ENCODE data around the gene TOM1L1.

DNA sequence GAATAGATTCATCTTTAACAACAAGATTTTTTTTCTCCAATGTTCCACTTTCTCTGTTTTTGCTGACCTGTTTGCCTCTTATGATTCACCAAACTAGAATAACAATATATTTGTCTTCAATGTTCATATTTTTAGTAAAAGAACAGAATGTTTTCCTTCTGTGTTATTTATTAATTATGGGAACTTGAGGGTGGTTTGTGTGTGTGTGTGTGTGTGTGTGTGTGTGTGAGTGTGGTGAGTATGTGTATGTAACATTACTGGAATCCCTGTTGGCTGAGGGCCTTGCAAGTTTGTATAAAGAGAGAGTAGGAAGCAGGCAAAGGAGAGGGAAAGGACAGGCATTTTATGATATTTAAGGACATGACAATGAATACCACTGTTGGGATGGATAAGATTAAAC lies 81.7 kb downstream of the TOM1L1 start:
- TF ChIP-seq YY1 (IDR thresholded peaks at IDR 0.05; ENCODE audit: low read depth) = no peak
- TF ChIP-seq RAD21 (IDR thresholded peaks at IDR 0.05; ENCODE audit: low read depth) = no peak
- TF ChIP-seq CEBPB (IDR thresholded peaks at IDR 0.05) = no peak
- TF ChIP-seq MAX (IDR thresholded peaks at IDR 0.05) = no peak
- TF ChIP-seq TEAD4 (IDR thresholded peaks at IDR 0.05) = no peak
- TF ChIP-seq, protein P1, sequence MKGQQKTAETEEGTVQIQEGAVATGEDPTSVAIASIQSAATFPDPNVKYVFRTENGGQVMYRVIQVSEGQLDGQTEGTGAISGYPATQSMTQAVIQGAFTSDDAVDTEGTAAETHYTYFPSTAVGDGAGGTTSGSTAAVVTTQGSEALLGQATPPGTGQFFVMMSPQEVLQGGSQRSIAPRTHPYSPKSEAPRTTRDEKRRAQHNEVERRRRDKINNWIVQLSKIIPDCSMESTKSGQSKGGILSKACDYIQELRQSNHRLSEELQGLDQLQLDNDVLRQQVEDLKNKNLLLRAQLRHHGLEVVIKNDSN (IDR thresholded peaks at IDR 0.05) = no peak
- no peak for TF ChIP-seq NFIC (IDR thresholded peaks at IDR 0.05)
- TF ChIP-seq EP300 (IDR thresholded peaks at IDR 0.05; ENCODE audit: borderline replicate concordance) = no peak
- TF ChIP-seq EGR1 (IDR thresholded peaks at IDR 0.05) = no peak
- no peak for TF ChIP-seq FOXM1 (IDR thresholded peaks at IDR 0.05; ENCODE audit: borderline replicate concordance, low read depth)
- TF ChIP-seq TAF1 (IDR thresholded peaks at IDR 0.05; ENCODE audit: low read depth) = no peak
- no peak for TF ChIP-seq ZBTB7A (IDR thresholded peaks at IDR 0.05; ENCODE audit: low read depth)
- TF ChIP-seq, protein P2, sequence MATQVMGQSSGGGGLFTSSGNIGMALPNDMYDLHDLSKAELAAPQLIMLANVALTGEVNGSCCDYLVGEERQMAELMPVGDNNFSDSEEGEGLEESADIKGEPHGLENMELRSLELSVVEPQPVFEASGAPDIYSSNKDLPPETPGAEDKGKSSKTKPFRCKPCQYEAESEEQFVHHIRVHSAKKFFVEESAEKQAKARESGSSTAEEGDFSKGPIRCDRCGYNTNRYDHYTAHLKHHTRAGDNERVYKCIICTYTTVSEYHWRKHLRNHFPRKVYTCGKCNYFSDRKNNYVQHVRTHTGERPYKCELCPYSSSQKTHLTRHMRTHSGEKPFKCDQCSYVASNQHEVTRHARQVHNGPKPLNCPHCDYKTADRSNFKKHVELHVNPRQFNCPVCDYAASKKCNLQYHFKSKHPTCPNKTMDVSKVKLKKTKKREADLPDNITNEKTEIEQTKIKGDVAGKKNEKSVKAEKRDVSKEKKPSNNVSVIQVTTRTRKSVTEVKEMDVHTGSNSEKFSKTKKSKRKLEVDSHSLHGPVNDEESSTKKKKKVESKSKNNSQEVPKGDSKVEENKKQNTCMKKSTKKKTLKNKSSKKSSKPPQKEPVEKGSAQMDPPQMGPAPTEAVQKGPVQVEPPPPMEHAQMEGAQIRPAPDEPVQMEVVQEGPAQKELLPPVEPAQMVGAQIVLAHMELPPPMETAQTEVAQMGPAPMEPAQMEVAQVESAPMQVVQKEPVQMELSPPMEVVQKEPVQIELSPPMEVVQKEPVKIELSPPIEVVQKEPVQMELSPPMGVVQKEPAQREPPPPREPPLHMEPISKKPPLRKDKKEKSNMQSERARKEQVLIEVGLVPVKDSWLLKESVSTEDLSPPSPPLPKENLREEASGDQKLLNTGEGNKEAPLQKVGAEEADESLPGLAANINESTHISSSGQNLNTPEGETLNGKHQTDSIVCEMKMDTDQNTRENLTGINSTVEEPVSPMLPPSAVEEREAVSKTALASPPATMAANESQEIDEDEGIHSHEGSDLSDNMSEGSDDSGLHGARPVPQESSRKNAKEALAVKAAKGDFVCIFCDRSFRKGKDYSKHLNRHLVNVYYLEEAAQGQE (IDR thresholded peaks at IDR 0.05; ENCODE audit: low read depth) = no peak
- TF ChIP-seq CREB1 (IDR thresholded peaks at IDR 0.05; ENCODE audit: low read depth) = no peak
